Kidney capillary endothelial cell (primary cell): Measurements from ENCODE around the gene PLAC1.

Experiments
- DNase-seq: peaks from one replicate; pipeline ENCODE4 v3.0.0-alpha.2; 2018; ENCODE audit warnings: low spot score

PLAC1 gene

DNA sequence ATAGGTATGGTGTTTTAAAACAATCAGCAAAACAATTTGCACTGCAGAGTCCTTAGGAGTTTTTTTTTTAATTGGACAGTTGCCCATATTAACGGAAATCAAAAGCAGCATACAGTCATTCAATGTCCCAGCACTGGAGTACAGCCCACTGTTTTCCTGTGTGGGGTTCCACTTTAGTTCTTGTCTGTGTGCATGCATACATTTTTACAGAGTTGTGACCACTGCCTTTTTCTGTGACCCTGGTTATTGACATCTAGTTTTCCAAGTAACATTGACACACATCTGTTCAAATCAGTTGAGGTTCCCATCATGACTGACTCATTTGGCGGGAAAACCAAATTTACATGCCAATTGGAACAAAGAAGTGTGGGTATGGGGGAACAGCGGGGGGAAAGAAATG lies 115.0 kb downstream of the PLAC1 start:
- DNase-seq, result no peak

DNA sequence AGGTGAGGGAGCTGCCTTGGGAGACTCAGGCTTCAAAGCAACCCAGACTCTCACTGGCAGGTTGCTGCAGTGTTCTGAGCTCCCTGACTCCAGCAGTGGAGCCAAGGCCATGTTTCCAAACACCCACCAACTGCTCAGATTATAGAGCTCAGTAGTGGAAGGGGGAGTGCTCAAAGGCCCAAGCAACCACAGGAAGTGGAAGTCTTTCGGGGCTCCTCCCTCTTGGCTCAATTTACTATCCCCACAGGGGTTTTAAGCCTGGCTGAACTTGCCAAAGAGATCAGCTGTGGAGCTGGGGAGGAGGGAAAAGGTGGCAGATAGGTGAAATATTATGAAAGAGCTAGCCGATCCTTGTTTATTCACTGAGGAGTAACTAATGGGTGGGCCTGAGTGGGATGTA lies 115.8 kb downstream of the PLAC1 start:
- no peak for DNase-seq

DNA sequence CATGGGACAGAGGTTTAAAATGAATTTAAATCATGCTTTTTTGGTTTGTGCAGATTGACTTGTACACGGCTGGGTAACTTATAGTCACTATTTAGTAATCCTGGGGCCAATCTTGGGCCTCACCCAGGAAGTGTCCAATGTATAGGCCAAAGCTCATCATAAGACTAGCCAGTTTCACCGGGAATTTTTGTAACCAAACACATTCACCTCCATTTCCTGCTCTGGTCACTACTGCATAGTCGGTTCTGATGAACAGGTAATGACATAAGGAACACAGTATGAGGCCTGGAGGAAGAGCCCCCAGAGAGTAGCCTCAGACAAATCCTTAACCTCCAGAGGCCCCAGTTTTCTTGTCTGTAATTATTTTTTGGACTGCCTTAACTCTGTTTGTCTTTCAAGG lies 116.4 kb downstream of the PLAC1 start:
- no peak for DNase-seq

- DNase-seq, result no peak
Observed at GRCh38 chrX:134538316-134538715, 120.0 kb downstream of the PLAC1 start.

DNA sequence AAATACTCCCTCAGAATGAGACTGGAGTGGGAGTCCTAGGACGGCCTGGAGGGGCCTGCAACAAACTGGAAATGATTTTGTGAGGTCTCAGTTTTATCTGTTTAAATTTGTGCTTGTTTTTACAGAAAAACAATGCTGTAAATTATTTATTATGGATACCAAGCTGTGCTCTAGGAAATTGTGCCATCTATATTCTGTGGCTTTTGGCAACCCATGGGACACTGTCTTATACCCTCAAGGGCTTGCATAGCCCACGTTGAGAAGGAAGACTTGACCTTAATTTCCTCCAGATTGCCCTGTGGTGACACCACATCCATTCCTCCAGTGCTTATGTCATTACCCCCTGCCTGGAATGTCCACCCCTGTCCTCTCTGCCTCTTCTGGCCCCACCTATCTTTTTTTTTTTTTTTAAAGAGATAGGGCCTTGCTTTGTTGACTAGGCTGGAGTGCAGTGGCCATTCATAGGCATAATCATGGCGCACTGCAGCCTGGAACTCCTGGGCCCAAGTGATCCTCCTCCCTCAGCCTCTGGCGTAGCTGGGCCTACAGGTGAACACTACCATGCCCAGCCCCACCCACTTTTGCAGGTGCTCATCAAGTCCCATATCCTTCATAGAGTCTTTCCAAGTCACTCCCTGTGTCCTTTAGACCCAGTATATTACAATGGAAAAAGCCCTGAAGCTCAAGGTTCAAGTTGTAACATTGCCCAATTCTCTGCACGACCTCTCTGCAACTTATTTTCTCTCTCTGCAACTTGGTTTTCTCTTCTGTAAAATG lies 120.9 kb downstream of the PLAC1 start:
- DNase-seq, result no peak

- DNase-seq, result no peak
Observed at GRCh38 chrX:134533952-134534351, 124.3 kb downstream of the PLAC1 start.

DNA sequence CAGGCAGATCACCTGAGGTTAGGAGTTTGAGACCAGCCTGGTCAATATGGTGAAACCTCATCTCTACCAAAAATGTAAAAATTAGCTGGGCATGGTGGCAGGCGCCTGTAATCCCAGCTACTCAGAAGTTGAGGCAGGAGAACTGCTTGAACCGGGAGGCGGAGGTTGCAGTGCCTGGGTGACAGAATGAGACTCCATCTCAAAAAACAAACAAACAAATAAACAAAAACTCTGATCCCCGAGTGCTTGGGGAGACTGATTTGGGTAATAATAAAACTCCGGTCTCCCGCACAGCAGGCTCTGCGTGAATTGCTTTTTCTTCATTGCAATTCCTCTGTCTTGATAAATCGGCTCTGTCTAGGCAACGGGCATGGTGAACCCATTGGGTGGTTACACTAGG lies 124.9 kb downstream of the PLAC1 start:
- DNase-seq, result no peak

DNA sequence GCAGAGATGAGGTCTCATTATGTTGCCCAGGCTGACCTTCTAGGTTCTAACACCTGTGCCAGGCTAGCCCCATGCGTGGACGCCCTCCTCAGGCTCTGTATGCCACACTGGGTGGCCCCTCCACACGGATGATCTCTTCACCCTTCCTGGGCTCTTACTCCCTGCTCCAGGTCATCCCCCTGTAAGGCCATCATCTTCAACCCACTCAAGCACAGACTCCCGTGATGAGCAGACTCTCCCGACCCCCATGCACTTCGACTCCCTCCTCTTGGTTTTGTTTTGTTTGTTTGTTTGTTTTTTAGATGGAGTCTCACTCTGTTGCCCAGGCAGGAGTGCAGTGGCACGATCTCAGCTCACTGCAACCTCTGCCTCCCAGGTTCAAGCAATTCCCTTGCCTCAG lies 127.4 kb downstream of the PLAC1 start:
- no peak for DNase-seq

- DNase-seq, result no peak
Observed at GRCh38 chrX:134529481-134529880, 128.8 kb downstream of the PLAC1 start.

- no peak for DNase-seq
Observed at GRCh38 chrX:134528960-134529359, 129.3 kb downstream of the PLAC1 start.

DNA sequence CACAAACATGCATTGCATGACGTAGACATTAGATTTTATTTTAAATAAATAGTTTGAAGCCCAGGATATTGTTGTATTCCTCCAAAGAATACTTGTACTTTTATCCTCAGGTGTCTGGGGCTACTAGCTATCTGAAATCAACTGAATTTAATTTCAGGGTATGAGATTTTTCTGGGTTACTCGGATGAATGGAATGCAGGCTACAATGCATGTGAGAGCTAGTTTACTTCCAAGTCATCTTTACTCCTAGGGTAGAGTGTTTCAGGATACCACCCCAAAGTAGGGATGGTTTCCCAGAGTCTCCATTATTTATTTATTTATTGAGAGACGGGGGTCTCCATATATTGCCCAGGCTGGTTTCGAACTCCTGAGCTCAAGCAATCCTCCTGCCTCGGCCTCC lies 131.9 kb downstream of the PLAC1 start:
- no peak for DNase-seq

GRCh38 chrX:134525086-134525792 lies 133.0 kb downstream of the PLAC1 start:
- no peak for DNase-seq

GRCh38 chrX:134524181-134524580 lies 134.1 kb downstream of the PLAC1 start:
- no peak for DNase-seq

DNA sequence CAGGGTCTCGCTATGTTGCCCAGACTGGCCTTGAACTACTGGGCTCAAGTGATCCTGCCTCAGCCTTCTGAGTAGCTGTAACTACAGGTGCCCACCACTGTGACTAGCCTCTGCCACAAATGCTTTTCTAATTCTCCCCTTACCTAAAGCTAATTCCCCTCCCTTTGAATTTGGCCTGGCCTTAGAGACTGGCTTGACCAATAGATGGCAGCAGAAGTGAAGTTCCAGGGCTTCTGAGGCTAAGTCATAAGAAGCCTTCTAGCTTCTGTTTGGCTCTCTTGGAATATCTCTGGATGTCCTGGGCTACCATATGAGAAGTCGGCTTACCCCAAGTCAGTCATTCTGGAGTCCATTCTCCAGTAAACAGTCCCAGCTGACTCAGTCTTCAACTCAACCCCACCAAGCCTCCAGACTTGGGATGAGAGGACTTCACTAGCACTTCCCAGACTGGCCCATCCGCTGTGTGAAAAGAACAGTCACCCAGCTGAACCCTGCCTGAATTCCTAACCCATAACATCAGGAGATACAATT lies 137.3 kb downstream of the PLAC1 start:
- DNase-seq, result peak; percentile 62
